Activated T-helper 17 cell treated with anti-CD3 and anti-CD28 coated beads, Interleukin-2, amount 50 U/mL, for 72 hours (primary cell): ENCODE data around the gene ZNF234. TPM values are rescaled to one million over a fixed set of nuclear protein-coding genes. Genes with fewer than 3 reads are reported as not detected.
A peak's percentile ranks its signal among the peaks of the same experiment; 100 is the strongest.
"Not testable (repeated sequence)": the region's sequence is repeated elsewhere in the genome, so short reads cannot be mapped to it uniquely, and the experiment has no call there.

Experiments used
- ATAC-seq: fragments of 150-1000 bp; cut with Tn5 transposase; replicated peaks from 2 replicates; pipeline ENCODE4 v1.10.0; 2021; ENCODE audit warnings: mild to moderate bottlenecking, moderate library complexity
- H3K27ac Mint-ChIP-seq: one replicate; pipeline ENCODE4 v1.8.0; 2022; ENCODE audit warnings: mixed read lengths
- H3K27me3 Mint-ChIP-seq: one replicate; pipeline ENCODE4 v1.8.0; 2022; ENCODE audit warnings: mixed read lengths
- H3K36me3 Mint-ChIP-seq: one replicate; pipeline ENCODE4 v1.8.0; 2022; ENCODE audit warnings: low read depth, mild to moderate bottlenecking, mixed read lengths
- H3K4me1 Mint-ChIP-seq: one replicate; pipeline ENCODE4 v1.8.0; 2022; ENCODE audit warnings: mixed read lengths
- H3K4me3 Mint-ChIP-seq: one replicate; pipeline ENCODE4 v1.8.0; 2022; ENCODE audit warnings: mild to moderate bottlenecking, mixed read lengths
- H3K9me3 Mint-ChIP-seq: one replicate; pipeline ENCODE4 v1.8.0; 2022; ENCODE audit warnings: mixed read lengths
- total RNA-seq, 2 donors: library from RNA; stranded (reverse); gene quantifications; one replicate each; pipeline ENCODE4 v1.2.3, GENCODE V29; 2022

The ZNF234 gene
- total RNA-seq: 10 to 100 TPM in 1 of 2 donors, 1 to 10 TPM in 1; 4.9 to 10.9 TPM

DNA sequence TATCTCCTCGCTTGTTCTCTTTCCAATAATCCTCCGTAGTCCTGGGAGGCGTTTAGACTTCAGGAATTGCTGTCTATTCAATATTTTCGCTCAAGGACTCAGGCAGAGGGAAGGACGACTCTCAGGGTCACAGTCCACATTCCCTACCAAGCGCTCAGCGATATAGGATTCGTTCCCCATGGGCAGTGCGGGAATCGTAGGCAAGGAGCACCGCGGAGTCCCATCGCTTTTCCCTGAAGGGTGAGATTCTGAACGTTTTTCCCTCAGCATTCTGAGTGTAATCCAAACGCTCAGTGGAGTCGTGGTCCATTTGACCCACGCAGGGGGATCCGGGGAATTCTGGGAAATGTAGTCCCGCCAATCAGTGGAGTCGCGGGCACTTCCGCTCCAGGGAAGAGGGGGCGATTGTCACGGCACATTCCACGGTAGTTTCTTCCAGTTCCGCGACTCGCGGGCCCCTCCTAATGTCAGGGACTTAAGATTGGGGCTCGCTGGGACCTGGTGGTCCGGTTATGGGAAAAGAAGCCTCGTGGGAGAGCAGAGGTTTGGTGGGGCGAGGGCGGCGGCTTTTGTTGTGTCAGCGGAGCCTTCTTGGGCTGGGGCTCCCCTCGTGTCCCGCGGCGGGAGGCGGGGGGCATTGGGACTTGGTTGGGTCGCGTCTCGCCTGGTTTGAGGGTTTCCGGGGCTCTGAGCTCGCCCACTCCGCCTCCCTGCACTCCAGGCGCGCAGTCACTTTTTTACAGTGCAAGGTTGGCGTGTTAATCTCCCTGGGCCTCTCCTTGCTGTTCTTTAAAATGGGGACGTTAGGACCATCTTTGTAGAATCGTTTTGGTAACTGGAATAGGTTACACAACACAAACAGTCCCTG is at the start of gene ZNF234:
Gene ZNF234 (plus strand): TSS at position 364 of the 868 bp plus-strand sequence. CDS start 3,079 bp downstream, outside the sequence.
- Mint-ChIP-seq H3K9me3 (no peaks in the 10 kb centered on the region), H3K4me3 (peak within 1 kb of the TSS; percentile 94), H3K27ac (peak within 1 kb of the TSS; percentile 81), H3K27me3 (no peaks in the 10 kb centered on the region), H3K36me3 (peaks cover 27% of the 10 kb centered on the region), H3K4me1 (peaks cover 6% of the 10 kb centered on the region)
- peak; percentile 97 for ATAC-seq

DNA sequence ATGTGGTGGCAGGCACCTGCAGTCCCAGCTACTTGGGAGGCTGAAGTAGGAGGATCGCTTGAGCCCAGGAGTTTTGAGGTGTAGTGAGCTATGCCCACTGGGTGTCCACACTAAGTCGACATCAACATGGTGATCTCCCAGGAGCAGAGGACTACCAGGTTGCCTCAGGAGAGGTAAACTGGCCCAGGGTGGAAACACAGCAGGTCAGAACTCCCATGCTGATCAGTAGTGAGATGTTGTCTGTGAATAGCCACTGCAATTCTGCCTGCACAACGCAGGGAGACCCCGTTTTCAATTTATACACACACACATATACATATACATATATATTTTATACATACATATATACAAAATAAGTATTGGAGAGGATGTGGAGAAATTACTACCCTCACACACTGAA is 49.2 kb upstream of the ZNF234 start:
- Mint-ChIP-seq H3K4me1 (no peaks in the 10 kb centered on the region), H3K36me3 (peaks cover 20% of the 10 kb centered on the region), H3K9me3 (no peaks in the 10 kb centered on the region), H3K27me3 (no peaks in the 10 kb centered on the region), H3K4me3 (no peak overlapping the region), H3K27ac (no peak overlapping the region)
- ATAC-seq: no peak

DNA sequence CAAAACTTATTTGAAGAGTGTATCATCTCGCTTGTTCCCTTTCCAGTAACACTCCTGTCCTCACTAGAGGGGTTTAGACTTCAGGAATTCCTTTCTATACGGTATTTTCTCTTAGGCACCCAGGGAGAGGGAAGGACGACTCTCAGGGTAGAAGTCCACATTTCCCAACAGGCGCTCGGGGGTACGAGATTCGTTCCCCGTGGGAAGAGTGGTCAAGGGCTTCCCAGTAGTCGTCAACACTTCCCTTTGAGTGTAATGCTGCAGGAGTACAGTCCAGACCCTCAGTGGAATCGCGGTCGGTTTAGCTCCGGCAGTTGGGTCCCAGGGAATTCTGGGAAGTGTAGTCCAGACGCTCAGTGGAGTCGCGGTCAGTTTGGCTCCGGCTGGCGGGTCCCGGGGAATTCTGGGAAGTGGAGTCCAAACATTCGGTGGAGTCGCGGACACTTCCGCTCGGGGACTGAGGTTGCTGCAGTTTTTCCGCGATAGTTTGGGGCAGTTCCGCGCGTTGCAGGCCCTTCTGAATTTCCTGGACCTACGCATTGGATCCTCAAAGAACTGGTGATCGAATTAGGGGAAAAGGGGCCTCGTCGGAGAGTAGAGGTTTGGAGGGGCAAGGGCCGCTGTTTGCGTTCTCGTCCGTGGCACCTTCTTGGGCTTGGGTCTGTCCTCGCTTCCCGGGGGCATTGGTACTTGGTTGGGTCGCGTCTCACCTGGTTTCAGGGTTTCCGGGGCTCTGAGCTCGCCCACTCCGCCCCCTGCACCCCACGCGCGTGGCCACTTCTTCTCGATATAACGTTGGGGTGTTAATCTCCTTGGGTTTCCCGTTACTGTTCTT is 47.2 kb upstream of the ZNF234 start, which contains the start of gene ZNF224:
Gene ZNF224 (plus strand): TSS at position 431 of the 835 bp plus-strand sequence. CDS start 3,513 bp downstream, outside the sequence.
- H3K9me3 Mint-ChIP-seq: peaks cover 4% of the 10 kb centered on the region
- ATAC-seq: peak; percentile 85
- no peaks in the 10 kb centered on the region for H3K4me1 Mint-ChIP-seq
- no peaks in the 10 kb centered on the region for H3K27me3 Mint-ChIP-seq
- peak within 1 kb of the TSS; percentile 98 for H3K4me3 Mint-ChIP-seq
- H3K27ac Mint-ChIP-seq: peak within 1 kb of the TSS; percentile 84
- peaks cover 39% of the 10 kb centered on the region for H3K36me3 Mint-ChIP-seq

DNA sequence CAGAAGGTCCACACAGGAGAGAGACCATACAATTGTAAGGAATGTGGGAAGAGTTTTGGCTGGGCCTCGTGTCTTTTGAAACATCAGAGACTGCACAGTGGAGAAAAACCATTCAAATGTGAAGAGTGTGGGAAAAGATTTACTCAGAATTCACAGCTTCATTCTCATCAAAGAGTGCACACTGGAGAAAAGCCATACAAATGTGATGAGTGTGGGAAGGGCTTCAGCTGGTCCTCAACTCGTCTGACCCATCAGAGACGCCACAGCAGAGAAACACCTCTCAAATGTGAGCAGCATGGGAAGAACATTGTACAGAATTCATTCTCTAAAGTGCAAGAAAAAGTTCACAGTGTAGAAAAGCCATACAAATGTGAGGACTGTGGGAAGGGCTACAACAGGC is 33.6 kb upstream of the ZNF234 start:
- peaks cover 55% of the 10 kb centered on the region for H3K36me3 Mint-ChIP-seq
- H3K4me1 Mint-ChIP-seq: peaks cover 5% of the 10 kb centered on the region
- H3K27me3 Mint-ChIP-seq: no peaks in the 10 kb centered on the region
- no peak overlapping the region for H3K4me3 Mint-ChIP-seq
- H3K27ac Mint-ChIP-seq: no peak overlapping the region
- ATAC-seq: no peak
- H3K9me3 Mint-ChIP-seq: peaks cover 37% of the 10 kb centered on the region

DNA sequence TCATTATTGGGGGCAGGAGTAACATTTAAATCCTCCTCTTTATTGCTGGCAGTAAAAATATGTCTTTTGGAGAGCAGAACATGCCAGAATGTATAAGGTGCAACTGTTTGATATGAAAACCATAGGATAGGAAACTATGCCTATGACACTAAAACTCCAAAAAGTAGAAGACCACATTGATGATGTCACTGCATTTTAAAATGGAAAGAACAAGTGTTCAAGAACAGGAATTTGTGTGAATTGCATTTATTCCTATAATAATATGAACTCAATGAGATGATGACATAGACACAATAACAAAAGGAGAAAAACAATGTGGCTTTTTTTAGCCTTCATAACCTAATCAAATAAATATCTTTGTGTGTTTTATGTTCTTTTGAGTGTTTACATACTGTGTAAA is 31.9 kb upstream of the ZNF234 start:
- Mint-ChIP-seq H3K27me3 (no peaks in the 10 kb centered on the region), H3K27ac (no peak overlapping the region), H3K4me1 (peaks cover 5% of the 10 kb centered on the region), H3K4me3 (no peak overlapping the region), H3K36me3 (peaks cover 38% of the 10 kb centered on the region), H3K9me3 (peaks cover 32% of the 10 kb centered on the region)
- ATAC-seq: no peak

DNA sequence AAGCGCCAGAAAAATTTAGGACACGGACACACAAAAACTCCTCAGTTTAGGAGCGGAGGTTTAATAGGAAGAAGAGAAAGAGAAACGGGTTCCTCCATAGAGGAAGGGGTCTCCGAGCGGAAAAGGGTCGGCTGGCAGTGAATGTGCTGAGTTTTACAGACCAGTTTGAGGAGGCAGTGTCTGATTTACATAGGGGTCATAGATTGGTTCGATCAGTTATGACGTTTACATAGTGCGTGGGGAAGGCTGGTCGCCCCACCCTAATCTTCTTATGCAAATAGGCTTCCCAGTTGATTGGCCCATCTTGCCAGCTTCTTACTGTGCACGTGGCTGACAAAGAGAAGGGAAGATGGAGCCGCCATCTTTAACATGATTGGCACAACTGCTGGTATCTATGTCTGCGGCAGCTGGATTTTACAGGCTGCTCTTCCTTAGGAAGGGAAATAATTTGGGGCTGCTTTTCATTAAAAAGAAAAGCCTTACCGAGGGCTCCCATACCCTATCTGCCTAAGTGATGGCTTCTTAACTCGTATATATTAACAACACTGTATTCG is 29.4 kb upstream of the ZNF234 start:
- peaks cover 5% of the 10 kb centered on the region for H3K4me1 Mint-ChIP-seq
- H3K4me3 Mint-ChIP-seq: peak overlapping the region; percentile 96
- ATAC-seq: no peak
- no peak overlapping the region for H3K27ac Mint-ChIP-seq
- peaks cover 22% of the 10 kb centered on the region for H3K9me3 Mint-ChIP-seq
- H3K36me3 Mint-ChIP-seq: peaks cover 20% of the 10 kb centered on the region
- no peaks in the 10 kb centered on the region for H3K27me3 Mint-ChIP-seq

DNA sequence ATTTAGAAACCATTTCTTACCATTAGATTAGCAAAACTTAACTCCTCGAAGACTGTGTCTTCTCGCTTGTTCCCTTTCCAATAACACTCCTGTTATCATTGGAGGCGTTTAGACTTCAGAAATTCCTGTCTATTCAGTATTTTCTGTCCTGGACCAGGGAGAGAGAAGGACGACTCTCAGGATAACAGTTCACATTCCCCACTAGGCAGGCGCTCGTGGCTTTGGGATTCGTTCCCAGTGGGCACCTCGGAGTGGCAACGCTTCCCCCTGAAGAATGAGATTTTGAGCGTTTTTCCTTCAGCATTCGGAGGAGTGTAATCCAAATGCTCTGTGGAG is 28.6 kb upstream of the ZNF234 start:
- peak overlapping the region; percentile 96 for H3K4me3 Mint-ChIP-seq
- H3K27me3 Mint-ChIP-seq: no peaks in the 10 kb centered on the region
- peaks cover 13% of the 10 kb centered on the region for H3K36me3 Mint-ChIP-seq
- ATAC-seq: no peak
- H3K27ac Mint-ChIP-seq: peak overlapping the region; percentile 88
- peaks cover 5% of the 10 kb centered on the region for H3K4me1 Mint-ChIP-seq
- peaks cover 14% of the 10 kb centered on the region for H3K9me3 Mint-ChIP-seq

DNA sequence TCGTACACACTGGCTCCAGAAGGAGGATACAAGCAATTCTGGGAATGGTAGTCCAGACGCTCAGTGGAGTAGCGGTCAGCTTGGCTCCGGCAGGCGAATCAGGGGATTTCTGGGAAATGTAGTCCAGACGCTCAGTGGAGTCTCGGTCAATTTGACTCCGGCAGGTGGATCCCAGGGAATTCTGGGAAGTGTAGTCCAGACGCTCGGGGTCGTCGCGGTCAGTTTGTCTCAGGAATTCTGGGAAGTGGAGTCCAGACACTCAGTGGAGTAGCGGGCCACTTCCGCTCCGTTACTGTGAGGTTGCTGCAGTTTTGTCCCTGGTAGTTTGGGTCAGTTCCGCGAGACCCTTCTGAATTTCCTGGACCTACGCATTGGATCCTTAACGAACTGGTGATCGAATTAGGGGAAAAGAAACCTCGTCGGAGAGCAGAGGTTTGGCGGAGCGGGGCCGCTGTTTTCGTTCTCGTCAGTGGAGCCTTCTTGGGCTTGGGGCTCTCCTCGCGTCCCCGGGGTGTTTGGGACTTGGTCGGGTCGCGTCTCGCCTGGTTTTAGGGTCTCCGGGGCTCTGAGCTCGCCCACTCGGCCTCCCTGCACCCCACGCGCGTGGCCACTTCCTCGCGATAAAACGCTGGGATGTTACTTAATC is 28.1 kb upstream of the ZNF234 start, which contains the start of gene ZNF225:
Gene ZNF225 (plus strand): TSS at position 262 of the 646 bp plus-strand sequence. CDS start 2,429 bp downstream, outside the sequence.
- peaks cover 8% of the 10 kb centered on the region for H3K36me3 Mint-ChIP-seq
- H3K4me1 Mint-ChIP-seq: peaks cover 5% of the 10 kb centered on the region
- ATAC-seq: peak; percentile 92

DNA sequence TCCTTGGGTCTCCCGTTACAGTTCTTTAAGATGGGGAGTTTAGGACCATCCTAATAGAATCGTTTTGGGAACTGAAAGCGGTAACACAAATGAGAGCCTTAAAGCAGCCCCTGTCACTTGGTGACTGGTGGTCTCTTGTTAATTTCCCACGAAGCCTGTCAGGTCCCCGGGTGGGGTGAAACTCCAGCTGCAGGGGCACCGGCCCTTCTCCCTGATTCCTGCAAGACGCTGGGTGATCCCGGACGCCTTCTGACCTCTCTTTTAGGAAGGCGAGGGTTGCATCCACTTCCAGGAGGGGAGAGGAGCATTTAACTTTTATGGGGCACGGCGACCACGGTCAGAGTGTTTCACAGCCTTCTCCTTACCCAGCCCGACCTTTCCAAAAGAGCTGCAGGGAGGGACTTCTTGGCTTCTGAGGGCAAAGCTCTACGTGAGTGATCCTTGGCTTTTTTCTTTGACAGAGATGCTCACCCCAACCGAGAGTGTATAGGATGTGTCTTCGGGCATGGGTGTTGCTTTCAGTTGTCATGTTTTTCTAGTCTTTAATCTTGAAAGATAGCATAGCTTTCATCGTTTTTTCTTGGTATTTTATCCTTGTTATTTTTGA is 27.5 kb upstream of the ZNF234 start:
- H3K36me3 Mint-ChIP-seq: peaks cover 7% of the 10 kb centered on the region
- peaks cover 9% of the 10 kb centered on the region for H3K9me3 Mint-ChIP-seq
- H3K27me3 Mint-ChIP-seq: no peaks in the 10 kb centered on the region
- peaks cover 5% of the 10 kb centered on the region for H3K4me1 Mint-ChIP-seq
- peak overlapping the region; percentile 88 for H3K27ac Mint-ChIP-seq
- H3K4me3 Mint-ChIP-seq: peak overlapping the region; percentile 96
- peak; percentile 27 for ATAC-seq

More for the DNA sequence above, 28.1 kb upstream of the ZNF234 start, which contains the start of gene ZNF225:
- Mint-ChIP-seq H3K27me3 (no peaks in the 10 kb centered on the region), H3K9me3 (peaks cover 9% of the 10 kb centered on the region), H3K27ac (peak within 1 kb of the TSS; percentile 88), H3K4me3 (peak within 1 kb of the TSS; percentile 96)

DNA sequence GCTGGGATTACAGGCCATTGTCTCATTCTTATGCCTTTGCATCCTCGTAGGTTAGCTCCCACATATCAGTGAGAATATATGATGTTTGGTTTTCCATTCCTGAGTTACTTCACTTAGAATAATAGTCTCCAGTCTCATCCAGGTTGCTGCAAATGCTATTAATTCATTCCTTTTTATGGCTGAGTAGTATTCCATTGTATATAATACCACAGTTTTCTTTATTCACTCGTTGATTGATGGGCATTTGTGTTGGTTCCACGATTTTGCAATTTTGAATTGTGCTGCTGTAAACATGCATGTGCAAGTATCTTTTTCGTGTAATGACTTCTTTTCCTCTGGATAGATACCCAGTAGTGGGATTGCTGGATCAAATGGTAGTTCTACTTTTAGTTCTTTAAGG is 20.2 kb upstream of the ZNF234 start:
- H3K4me3 Mint-ChIP-seq, H3K4me1 Mint-ChIP-seq, H3K36me3 Mint-ChIP-seq, H3K27me3 Mint-ChIP-seq, ATAC-seq, H3K27ac Mint-ChIP-seq: not testable (repeated sequence)
- H3K9me3 Mint-ChIP-seq: peaks cover 31% of the 10 kb centered on the region

DNA sequence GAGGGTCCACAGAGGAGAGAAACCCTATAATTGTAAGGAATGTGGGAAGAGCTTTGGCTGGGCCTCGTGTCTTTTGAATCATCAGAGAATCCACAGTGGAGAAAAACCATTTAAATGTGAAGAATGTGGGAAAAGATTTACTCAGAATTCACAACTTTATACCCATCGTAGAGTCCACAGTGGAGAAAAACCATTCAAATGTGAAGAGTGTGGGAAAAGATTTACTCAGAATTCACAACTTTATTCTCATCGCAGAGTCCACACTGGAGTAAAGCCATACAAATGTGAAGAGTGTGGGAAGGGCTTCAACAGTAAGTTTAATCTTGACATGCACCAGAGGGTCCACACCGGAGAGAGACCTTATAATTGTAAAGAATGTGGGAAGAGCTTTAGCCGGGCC is 9.4 kb upstream of the ZNF234 start:
- H3K9me3 Mint-ChIP-seq: peaks cover 15% of the 10 kb centered on the region
- H3K36me3 Mint-ChIP-seq: no peaks in the 10 kb centered on the region
- H3K27me3 Mint-ChIP-seq: no peaks in the 10 kb centered on the region
- H3K4me1 Mint-ChIP-seq: no peaks in the 10 kb centered on the region
- no peak overlapping the region for H3K27ac Mint-ChIP-seq
- no peak overlapping the region for H3K4me3 Mint-ChIP-seq
- ATAC-seq: no peak

DNA sequence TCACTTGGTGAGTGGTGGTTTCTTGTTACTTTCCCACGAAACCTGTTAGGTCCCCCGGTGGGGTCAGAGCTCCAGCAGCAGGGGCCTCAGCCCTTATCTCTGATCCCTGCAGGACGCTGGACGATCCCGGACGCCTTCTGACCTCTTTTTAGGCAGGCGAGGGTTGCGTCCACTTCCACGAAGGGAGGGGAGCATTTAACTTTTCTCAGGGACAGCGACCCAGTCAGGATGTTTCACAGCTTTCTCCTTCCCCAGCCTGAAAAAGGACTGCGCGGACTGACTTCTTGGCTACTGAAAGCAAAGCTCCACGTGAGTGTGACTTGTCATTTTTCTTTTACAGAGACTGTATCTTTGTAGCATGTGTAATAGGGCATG is 692 bp downstream of the ZNF234 start:
- no peaks in the 10 kb centered on the region for H3K27me3 Mint-ChIP-seq
- peak overlapping the region; percentile 94 for H3K4me3 Mint-ChIP-seq
- peak; percentile 28 for ATAC-seq
- no peaks in the 10 kb centered on the region for H3K9me3 Mint-ChIP-seq
- peaks cover 6% of the 10 kb centered on the region for H3K4me1 Mint-ChIP-seq
- H3K36me3 Mint-ChIP-seq: peaks cover 30% of the 10 kb centered on the region
- peak overlapping the region; percentile 81 for H3K27ac Mint-ChIP-seq

DNA sequence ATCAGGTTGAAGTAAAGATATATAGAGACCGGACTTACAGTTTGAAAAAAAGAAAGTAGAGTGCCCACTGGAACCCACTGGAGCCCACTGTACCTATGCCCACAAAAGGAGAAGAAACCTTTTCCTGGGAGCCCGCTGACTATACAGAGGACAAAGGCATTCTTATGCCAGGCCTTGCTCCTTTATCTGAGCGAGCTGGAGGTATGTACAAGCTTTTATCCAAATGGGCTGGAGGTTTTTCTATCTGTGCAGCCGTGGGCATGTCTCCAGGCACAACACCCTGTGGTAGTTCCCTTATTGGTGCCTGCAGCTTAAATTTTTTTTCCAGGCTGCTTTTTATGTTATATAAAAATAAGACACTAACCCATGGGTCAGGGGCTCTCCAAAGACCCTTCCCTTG is 8.4 kb downstream of the ZNF234 start:
- Mint-ChIP-seq H3K9me3 (peaks cover 11% of the 10 kb centered on the region), H3K4me1 (no peaks in the 10 kb centered on the region), H3K27ac (no peak overlapping the region), H3K27me3 (no peaks in the 10 kb centered on the region), H3K36me3 (peaks cover 97% of the 10 kb centered on the region), H3K4me3 (no peak overlapping the region)
- no peak for ATAC-seq
